ENCODE measurements around the gene CLSTN3. TPM values are rescaled to one million over a fixed set of nuclear protein-coding genes. Genes with fewer than 3 reads are reported as not detected.

CLSTN3 gene
- total RNA-seq, 1 donor from 2014 or later, result 9.2 TPM

DNA sequence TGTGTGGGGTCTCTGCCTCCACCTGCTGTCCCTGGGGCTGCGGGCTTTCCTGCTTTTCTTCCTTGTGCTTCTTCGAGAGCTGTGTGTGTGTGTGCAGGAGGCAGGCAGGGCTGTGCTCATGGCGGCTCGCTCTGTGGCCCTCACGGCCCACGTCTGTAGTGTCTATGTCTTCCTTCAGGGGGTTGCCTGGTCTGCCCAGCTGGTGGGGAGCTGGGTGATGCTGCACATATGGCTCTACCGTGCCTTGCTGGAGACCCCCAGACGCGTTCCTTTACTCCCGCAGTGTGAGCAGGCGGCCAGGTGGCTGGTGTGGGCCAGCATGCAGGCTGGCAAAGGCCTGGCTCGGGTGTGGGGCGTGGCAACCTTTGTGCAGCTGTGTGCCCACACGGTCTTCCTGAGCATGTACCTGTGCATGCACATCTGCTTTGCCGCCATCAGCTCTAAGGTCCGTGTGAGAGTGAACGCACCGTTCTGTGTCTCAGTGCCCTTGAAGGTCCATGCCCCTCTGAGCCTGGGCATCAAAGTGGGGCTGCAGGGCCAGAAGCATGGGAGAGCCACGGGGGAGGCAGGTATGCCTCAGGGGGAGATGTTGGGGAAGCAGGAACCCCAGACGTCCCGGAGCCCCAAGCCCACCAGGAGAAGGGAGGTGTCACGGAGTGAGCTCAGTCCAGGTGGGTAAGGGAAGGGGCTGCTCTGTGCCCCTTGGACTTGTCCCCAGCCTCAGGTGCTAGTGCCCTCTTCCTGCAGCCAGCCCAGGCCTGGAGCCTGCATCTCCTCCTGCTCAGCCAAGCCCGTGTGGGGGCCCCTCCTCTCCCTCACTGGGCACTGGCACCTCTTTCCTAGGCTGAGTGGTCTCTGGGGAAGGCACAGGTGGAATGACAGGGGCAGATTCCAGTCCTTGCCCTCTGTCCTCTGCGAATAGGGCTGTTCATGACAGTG, 26.4 kb downstream of the CLSTN3 start:
- FAIRE-seq (no peak), DNase-seq (ENCODE audit: low read depth) (no peak)
- no peak for TF ChIP-seq CTCF (IDR thresholded peaks at IDR 0.05; ENCODE audit: insufficient read depth, low read length, severe bottlenecking)
- Histone ChIP-seq H3K27me3 (ENCODE audit: control insufficient read depth, insufficient read depth, low read length) (no peaks in the 10 kb centered on the region), H3K36me3 (ENCODE audit: control insufficient read depth, insufficient read depth, low read length) (peaks cover 2% of the 10 kb centered on the region), H3K4me3 (ENCODE audit: low read depth, low read length) (no peak overlapping the region)

DNA sequence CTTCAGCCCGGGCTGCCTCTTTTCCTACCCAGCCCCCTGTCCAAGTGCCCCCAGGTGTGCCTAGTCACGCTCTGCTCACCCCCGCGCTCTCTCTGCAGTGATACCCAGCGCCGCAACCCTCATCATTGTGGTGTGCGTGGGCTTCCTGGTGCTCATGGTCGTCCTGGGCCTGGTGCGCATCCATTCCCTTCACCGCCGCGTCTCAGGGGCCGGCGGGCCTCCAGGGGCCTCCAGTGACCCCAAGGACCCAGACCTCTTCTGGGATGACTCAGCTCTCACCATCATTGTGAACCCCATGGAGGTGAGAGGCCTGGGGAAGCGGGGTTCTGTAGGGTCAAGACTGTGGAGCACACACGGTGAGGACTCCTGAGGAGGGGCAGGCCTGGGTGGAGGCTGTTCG, 27.2 kb downstream of the CLSTN3 start:
- no peak overlapping the region for H3K4me3 ChIP-seq (ENCODE audit: low read depth, low read length)
- DNase-seq (ENCODE audit: low read depth) (no peak), FAIRE-seq (no peak)

GRCh38 chr12:7158781-7159609, 28.8 kb downstream of the CLSTN3 start:
- Histone ChIP-seq H3K36me3 (ENCODE audit: control insufficient read depth, insufficient read depth, low read length) (peaks cover 2% of the 10 kb centered on the region), H3K4me3 (ENCODE audit: low read depth, low read length) (no peak overlapping the region)
- DNase-seq (ENCODE audit: low read depth), result no peak

More for the DNA sequence above, 27.2 kb downstream of the CLSTN3 start:
- no peak for TF ChIP-seq CTCF (IDR thresholded peaks at IDR 0.05; ENCODE audit: insufficient read depth, low read length, severe bottlenecking)
- Histone ChIP-seq H3K27me3 (ENCODE audit: control insufficient read depth, insufficient read depth, low read length) (no peaks in the 10 kb centered on the region), H3K36me3 (ENCODE audit: control insufficient read depth, insufficient read depth, low read length) (peaks cover 2% of the 10 kb centered on the region)

DNA sequence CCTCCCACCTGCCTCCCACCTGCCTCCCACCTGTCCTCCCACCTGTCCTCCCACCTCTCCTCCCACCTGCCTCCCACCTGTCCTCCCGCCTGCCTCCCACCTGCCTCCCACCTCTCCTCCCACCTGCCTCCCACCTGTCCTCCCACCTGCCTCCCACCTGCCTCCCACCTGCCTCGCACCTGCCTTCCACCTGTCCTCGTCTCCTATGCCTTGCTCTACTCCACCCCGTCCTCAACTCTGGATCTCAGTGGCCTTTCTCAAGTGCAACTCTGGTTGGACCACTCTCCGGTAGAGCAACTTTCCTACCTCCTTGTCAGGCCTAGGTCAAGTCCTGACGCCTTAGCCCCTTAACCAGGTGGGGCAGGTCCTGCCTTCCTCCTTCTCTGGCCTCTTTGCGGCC, 30.0 kb downstream of the CLSTN3 start:
- no peaks in the 10 kb centered on the region for H3K27me3 ChIP-seq (ENCODE audit: control insufficient read depth, insufficient read depth, low read length)
- DNase-seq (ENCODE audit: low read depth), result no peak
- peaks cover 2% of the 10 kb centered on the region for H3K36me3 ChIP-seq (ENCODE audit: control insufficient read depth, insufficient read depth, low read length)
- no peak for TF ChIP-seq CTCF (IDR thresholded peaks at IDR 0.05; ENCODE audit: insufficient read depth, low read length, severe bottlenecking)
- no peak for FAIRE-seq
- no peak overlapping the region for H3K4me3 ChIP-seq (ENCODE audit: low read depth, low read length)

More at GRCh38 chr12:7158781-7159609, 28.8 kb downstream of the CLSTN3 start:
- H3K27me3 ChIP-seq (ENCODE audit: control insufficient read depth, insufficient read depth, low read length), result no peaks in the 10 kb centered on the region
- FAIRE-seq, result no peak
- TF ChIP-seq CTCF (IDR thresholded peaks at IDR 0.05; ENCODE audit: insufficient read depth, low read length, severe bottlenecking), result no peak

DNA sequence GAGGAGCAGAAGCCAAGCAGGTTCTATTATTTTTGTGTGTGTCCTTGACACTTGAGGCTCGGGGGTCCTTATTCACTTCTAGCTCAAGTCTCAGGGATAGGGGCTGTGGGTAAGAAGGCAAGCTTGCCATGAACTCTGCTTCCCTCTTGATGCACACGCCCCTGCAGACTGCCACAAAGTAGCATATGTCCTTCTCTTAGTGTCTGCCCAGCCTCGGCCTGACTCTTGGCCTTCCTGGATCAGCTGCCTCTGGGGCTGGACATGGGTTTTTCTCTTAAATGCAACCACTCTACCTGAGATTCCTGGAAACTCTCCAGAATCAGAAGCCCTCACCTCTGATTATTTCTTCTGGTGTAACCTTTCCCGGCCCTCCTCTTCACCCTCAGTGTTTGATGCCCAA, 31.2 kb downstream of the CLSTN3 start:
- DNase-seq (ENCODE audit: low read depth) (no peak), FAIRE-seq (no peak)
- Histone ChIP-seq H3K4me3 (ENCODE audit: low read depth, low read length) (no peak overlapping the region), H3K27me3 (ENCODE audit: control insufficient read depth, insufficient read depth, low read length) (no peaks in the 10 kb centered on the region), H3K36me3 (ENCODE audit: control insufficient read depth, insufficient read depth, low read length) (peaks cover 2% of the 10 kb centered on the region)
- TF ChIP-seq CTCF (IDR thresholded peaks at IDR 0.05; ENCODE audit: insufficient read depth, low read length, severe bottlenecking), result no peak
